GM19193 (cell line): Measurements from ENCODE around the gene SFRP5.

ENCODE experiments used
- POLR2A ChIP-seq: IDR thresholded peaks from 4 replicates; pipeline ENCODE4 v1.6.1; 2011; ENCODE audit not compliant: insufficient read depth, insufficient read length; ENCODE audit errors: extremely low read depth

SFRP5 gene

GRCh38 chr10:97737770-97738265 lies 34.0 kb downstream of the SFRP5 start:
- no peak for TF ChIP-seq POLR2A

- TF ChIP-seq POLR2A = peak; percentile 93
Measured at GRCh38 chr10:97736902-97737769, 34.7 kb downstream of the SFRP5 start, which contains the start of gene ZFYVE27. ZFYVE27 (plus strand) TSS chr10:97737128; CDS start chr10:97738478, 1,350 bp downstream.

- no peak for TF ChIP-seq POLR2A
Measured at GRCh38 chr10:97736403-97736901, 35.3 kb downstream of the SFRP5 start.

GRCh38 chr10:97734021-97734420 lies 37.8 kb downstream of the SFRP5 start:
- TF ChIP-seq POLR2A = no peak

- TF ChIP-seq POLR2A = no peak
Measured at GRCh38 chr10:97733256-97733655, 38.5 kb downstream of the SFRP5 start.

- TF ChIP-seq POLR2A = no peak
Measured at GRCh38 chr10:97732052-97732359, 39.8 kb downstream of the SFRP5 start.

GRCh38 chr10:97731346-97732051 lies 40.3 kb downstream of the SFRP5 start:
- no peak for TF ChIP-seq POLR2A

- TF ChIP-seq POLR2A = no peak
Measured at GRCh38 chr10:97729014-97729413, 42.8 kb downstream of the SFRP5 start.

- TF ChIP-seq POLR2A = no peak
Measured at GRCh38 chr10:97726636-97727178, 45.1 kb downstream of the SFRP5 start.

- TF ChIP-seq POLR2A = no peak
Measured at GRCh38 chr10:97724341-97724941, 47.4 kb downstream of the SFRP5 start.

GRCh38 chr10:97723001-97723400 lies 48.8 kb downstream of the SFRP5 start:
- TF ChIP-seq POLR2A = no peak

GRCh38 chr10:97721871-97722780 lies 49.7 kb downstream of the SFRP5 start:
- no peak for TF ChIP-seq POLR2A

- no peak for TF ChIP-seq POLR2A
Measured at GRCh38 chr10:97719602-97720001, 52.2 kb downstream of the SFRP5 start.

GRCh38 chr10:97718659-97719142 lies 53.1 kb downstream of the SFRP5 start:
- no peak for TF ChIP-seq POLR2A
